Osteocyte (in vitro differentiated cells): Measurements from ENCODE around the gene HCST. TPM values are rescaled to one million over a fixed set of nuclear protein-coding genes. Genes with fewer than 3 reads are reported as not detected.

Experiments
- DNase-seq: peaks from one replicate; pipeline ENCODE4 v3.0.0; 2021; ENCODE audit warnings: mixed read lengths; ENCODE audit not compliant: unreplicated experiment; ENCODE audit errors: extremely low spot score
- H3K27ac Mint-ChIP-seq: one replicate; pipeline ENCODE4 v1.8.0; 2021; ENCODE audit warnings: mild to moderate bottlenecking, mixed read lengths; ENCODE audit not compliant: unreplicated experiment
- H3K27me3 Mint-ChIP-seq: one replicate; pipeline ENCODE4 v1.8.0; 2021; ENCODE audit warnings: mixed read lengths; ENCODE audit not compliant: unreplicated experiment
- H3K36me3 Mint-ChIP-seq: one replicate; pipeline ENCODE4 v1.8.0; 2021; ENCODE audit warnings: mixed read lengths; ENCODE audit not compliant: unreplicated experiment
- H3K4me1 Mint-ChIP-seq: one replicate; pipeline ENCODE4 v1.8.0; 2021; ENCODE audit warnings: mixed read lengths; ENCODE audit not compliant: unreplicated experiment
- H3K4me3 Mint-ChIP-seq: one replicate; pipeline ENCODE4 v1.8.0; 2021; ENCODE audit warnings: mild to moderate bottlenecking, moderate library complexity, mixed read lengths; ENCODE audit not compliant: unreplicated experiment
- H3K9me3 Mint-ChIP-seq: one replicate; pipeline ENCODE4 v1.8.0; 2021; ENCODE audit warnings: mixed read lengths; ENCODE audit not compliant: unreplicated experiment
- CTCF ChIP-seq: fragments of 200-600 bp; sonication (generic); IDR thresholded peaks from 2 replicates; pipeline ENCODE4 v1.5.0; 2021; ENCODE audit warnings: antibody characterized with exemption, mild to moderate bottlenecking, moderate library complexity
- total RNA-seq: library from RNA; stranded (reverse); gene quantifications from 2 replicates; pipeline ENCODE4 v1.2.1, GENCODE V29; 2021

The HCST gene
- total RNA-seq, 1 donor from 2014 or later: 0.81 TPM

DNA sequence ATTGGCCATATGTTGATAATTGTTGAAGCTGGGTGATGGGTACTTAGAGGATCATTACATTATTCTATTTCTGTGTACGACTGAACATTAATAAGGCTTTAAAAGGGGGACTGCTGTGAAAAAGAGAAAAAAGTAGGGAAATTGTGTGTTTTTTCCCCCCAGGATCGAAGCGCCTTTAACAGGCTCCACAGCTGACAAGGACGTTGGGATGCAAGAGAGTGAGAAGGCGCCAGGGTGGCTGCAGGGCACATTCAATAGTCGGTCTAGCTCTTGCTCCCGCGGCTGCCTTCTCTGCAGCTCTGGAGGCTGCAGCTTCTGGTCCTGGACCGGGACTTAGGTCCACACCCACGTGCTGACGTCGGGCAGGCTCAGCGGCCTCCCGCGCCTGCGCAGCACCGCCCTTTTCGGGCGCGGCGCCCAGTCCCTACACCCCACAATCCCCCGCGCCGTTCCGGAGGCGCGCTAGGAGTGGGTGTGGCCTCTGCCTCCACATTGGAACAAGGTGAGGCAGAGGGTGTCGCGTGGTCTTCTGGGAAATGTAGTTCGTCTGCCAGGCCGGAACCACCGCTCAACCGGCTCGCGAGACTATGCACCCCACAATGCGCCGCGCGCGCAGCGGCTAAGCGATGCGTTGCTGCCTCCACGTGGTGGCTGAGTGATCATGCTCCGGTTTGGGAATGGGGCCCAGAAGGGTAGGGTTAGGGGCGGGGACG lies 29.0 kb downstream of the HCST start:
- peaks cover 5% of the 10 kb centered on the region for H3K27me3 Mint-ChIP-seq
- peak; percentile 100 for DNase-seq
- H3K36me3 Mint-ChIP-seq: no peaks in the 10 kb centered on the region
- H3K9me3 Mint-ChIP-seq: no peaks in the 10 kb centered on the region
- peaks cover 18% of the 10 kb centered on the region for H3K4me1 Mint-ChIP-seq
- TF ChIP-seq CTCF: peak; percentile 90
- peak overlapping the region; percentile 67 for H3K4me3 Mint-ChIP-seq
- H3K27ac Mint-ChIP-seq: peak overlapping the region; percentile 68

DNA sequence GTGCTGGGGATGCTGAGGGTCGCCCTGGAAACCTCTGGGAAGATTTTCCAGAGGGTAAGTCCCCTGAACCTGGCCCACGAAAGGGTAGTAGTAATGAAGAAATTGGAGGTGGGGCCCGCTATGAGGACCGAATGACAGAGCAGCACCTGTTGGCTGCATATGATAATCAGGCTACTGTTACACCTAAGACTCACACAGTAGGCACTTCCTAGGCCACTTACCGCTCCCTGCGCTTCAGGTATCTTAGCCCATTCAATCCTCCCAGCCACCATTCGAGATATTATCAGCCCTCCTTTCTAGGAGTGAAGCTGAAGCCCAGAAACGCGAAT lies 29.5 kb downstream of the HCST start:
- H3K27ac Mint-ChIP-seq: peak overlapping the region; percentile 68

GRCh38 chr19:35932291-35932936 lies 30.1 kb downstream of the HCST start:
- Mint-ChIP-seq H3K36me3 (no peaks in the 10 kb centered on the region), H3K4me3 (no peak overlapping the region), H3K9me3 (no peaks in the 10 kb centered on the region), H3K27me3 (no peaks in the 10 kb centered on the region), H3K27ac (no peak overlapping the region), H3K4me1 (peaks cover 23% of the 10 kb centered on the region)
- DNase-seq: no peak
- TF ChIP-seq CTCF: no peak

More for the DNA sequence above, 29.5 kb downstream of the HCST start:
- Mint-ChIP-seq H3K36me3 (no peaks in the 10 kb centered on the region), H3K27me3 (peaks cover 1% of the 10 kb centered on the region), H3K4me3 (peak overlapping the region; percentile 59), H3K4me1 (peaks cover 18% of the 10 kb centered on the region), H3K9me3 (no peaks in the 10 kb centered on the region)
- DNase-seq: no peak
- TF ChIP-seq CTCF: peak; percentile 14

- TF ChIP-seq CTCF: no peak
- Mint-ChIP-seq H3K36me3 (peaks cover 4% of the 10 kb centered on the region), H3K9me3 (no peaks in the 10 kb centered on the region), H3K4me1 (peaks cover 36% of the 10 kb centered on the region), H3K27me3 (no peaks in the 10 kb centered on the region), H3K4me3 (peak within 1 kb of the TSS; percentile 95), H3K27ac (peak within 1 kb of the TSS; percentile 73)
- peak; percentile 88 for DNase-seq
Measured at GRCh38 chr19:35935911-35936737, 33.8 kb downstream of the HCST start, which contains the start of gene LRFN3. Gene LRFN3, plus strand, starts transcription at chr19:35936374. Its CDS starts 3,052 bp downstream, at chr19:35939426.
